HUES48 (cell line): ENCODE data around the gene SPACA4.

Source experiments
- H3K27ac ChIP-seq: one replicate; pipeline ENCODE4 v1.7.0; 2013; ENCODE audit warnings: low read depth, low read length, inconsistent platforms
- H3K27me3 ChIP-seq: 2 replicates; pipeline ENCODE4 v1.6.1; 2013; ENCODE audit warnings: mild to moderate bottlenecking, low read length; ENCODE audit not compliant: control insufficient read depth, insufficient read depth
- H3K36me3 ChIP-seq: 2 replicates; pipeline ENCODE4 v1.6.1; 2013; ENCODE audit warnings: low read length; ENCODE audit not compliant: control insufficient read depth, insufficient read depth
- H3K4me1 ChIP-seq: 2 replicates; pipeline ENCODE4 v1.6.1; 2013; ENCODE audit warnings: mild to moderate bottlenecking, low read length; ENCODE audit not compliant: control insufficient read depth, insufficient read depth
- H3K4me3 ChIP-seq: 2 replicates; pipeline ENCODE4 v1.5.1; 2013; ENCODE audit warnings: mild to moderate bottlenecking, low read depth, low read length
- H3K9ac ChIP-seq: 2 replicates; pipeline ENCODE4 v1.6.1; 2013; ENCODE audit warnings: mild to moderate bottlenecking, low read depth, low read length, moderate library complexity
- H3K9me3 ChIP-seq: 2 replicates; pipeline ENCODE4 v1.6.1; 2013; ENCODE audit warnings: low read length; ENCODE audit not compliant: control insufficient read depth, insufficient read depth

Gene SPACA4

GRCh38 chr19:48598996-48599700, 7.4 kb upstream of the SPACA4 start:
- H3K36me3 ChIP-seq = no peaks in the 10 kb centered on the region
- no peaks in the 10 kb centered on the region for H3K4me1 ChIP-seq
- no peaks in the 10 kb centered on the region for H3K27me3 ChIP-seq
- no peak overlapping the region for H3K27ac ChIP-seq
- H3K9me3 ChIP-seq = no peaks in the 10 kb centered on the region
- H3K4me3 ChIP-seq = no peak overlapping the region
- no peak overlapping the region for H3K9ac ChIP-seq

GRCh38 chr19:48600679-48601417, 5.7 kb upstream of the SPACA4 start:
- Histone ChIP-seq H3K27ac (no peak overlapping the region), H3K27me3 (no peaks in the 10 kb centered on the region), H3K9ac (no peak overlapping the region), H3K4me3 (no peak overlapping the region), H3K9me3 (no peaks in the 10 kb centered on the region), H3K36me3 (no peaks in the 10 kb centered on the region), H3K4me1 (no peaks in the 10 kb centered on the region)

- H3K4me1 ChIP-seq = no peaks in the 10 kb centered on the region
- H3K27ac ChIP-seq = no peak overlapping the region
- H3K36me3 ChIP-seq = 0 out of 2 replicates have a peak, but pooled peaks cover 2% of the 10 kb centered on the region
- H3K9me3 ChIP-seq = no peaks in the 10 kb centered on the region
- no peak overlapping the region for H3K4me3 ChIP-seq
- H3K27me3 ChIP-seq = no peaks in the 10 kb centered on the region
- no peak overlapping the region for H3K9ac ChIP-seq
Observed at GRCh38 chr19:48603001-48603400, 3.5 kb upstream of the SPACA4 start.

- Histone ChIP-seq H3K27ac (no peak overlapping the region), H3K27me3 (no peaks in the 10 kb centered on the region), H3K4me1 (no peaks in the 10 kb centered on the region)
Observed at GRCh38 chr19:48603449-48603848, 3.1 kb upstream of the SPACA4 start.

GRCh38 chr19:48603850-48604249, 2.7 kb upstream of the SPACA4 start:
- Histone ChIP-seq H3K36me3 (0 out of 2 replicates have a peak, but pooled peaks cover 2% of the 10 kb centered on the region), H3K9ac (no peak overlapping the region), H3K27ac (no peak overlapping the region), H3K4me3 (no peak overlapping the region), H3K27me3 (no peaks in the 10 kb centered on the region), H3K9me3 (no peaks in the 10 kb centered on the region), H3K4me1 (no peaks in the 10 kb centered on the region)

More at GRCh38 chr19:48603449-48603848, 3.1 kb upstream of the SPACA4 start:
- Histone ChIP-seq H3K9me3 (no peaks in the 10 kb centered on the region), H3K4me3 (no peak overlapping the region), H3K9ac (no peak overlapping the region), H3K36me3 (0 out of 2 replicates have a peak, but pooled peaks cover 2% of the 10 kb centered on the region)

- Histone ChIP-seq H3K9ac (no peak overlapping the region), H3K27me3 (no peaks in the 10 kb centered on the region), H3K4me1 (no peaks in the 10 kb centered on the region), H3K9me3 (no peaks in the 10 kb centered on the region), H3K4me3 (no peak overlapping the region), H3K36me3 (0 out of 2 replicates have a peak, but pooled peaks cover 2% of the 10 kb centered on the region), H3K27ac (no peak overlapping the region)
Observed at GRCh38 chr19:48607359-48607755, 815 bp downstream of the SPACA4 start.

GRCh38 chr19:48608798-48609263, 2.3 kb downstream of the SPACA4 start:
- Histone ChIP-seq H3K27ac (no peak overlapping the region), H3K36me3 (0 out of 2 replicates have a peak, but pooled peaks cover 2% of the 10 kb centered on the region), H3K4me1 (peaks cover 2% of the 10 kb centered on the region), H3K9ac (no peak overlapping the region), H3K9me3 (no peaks in the 10 kb centered on the region), H3K27me3 (no peaks in the 10 kb centered on the region), H3K4me3 (no peak overlapping the region)

- Histone ChIP-seq H3K36me3 (0 out of 2 replicates have a peak, but pooled peaks cover 2% of the 10 kb centered on the region), H3K27me3 (no peaks in the 10 kb centered on the region), H3K9ac (no peak overlapping the region), H3K4me3 (no peak overlapping the region), H3K4me1 (peaks cover 9% of the 10 kb centered on the region), H3K27ac (no peak overlapping the region), H3K9me3 (no peaks in the 10 kb centered on the region)
Observed at GRCh38 chr19:48609571-48610108, 3.1 kb downstream of the SPACA4 start.

- Histone ChIP-seq H3K4me3 (no peak overlapping the region), H3K27ac (no peak overlapping the region), H3K36me3 (peaks cover 22% of the 10 kb centered on the region), H3K27me3 (no peaks in the 10 kb centered on the region), H3K9me3 (no peaks in the 10 kb centered on the region), H3K9ac (no peak overlapping the region), H3K4me1 (peaks cover 29% of the 10 kb centered on the region)
Observed at GRCh38 chr19:48611872-48612271, 5.3 kb downstream of the SPACA4 start.

- Histone ChIP-seq H3K36me3 (peaks cover 33% of the 10 kb centered on the region), H3K9me3 (no peaks in the 10 kb centered on the region), H3K27me3 (no peaks in the 10 kb centered on the region), H3K27ac (no peak overlapping the region), H3K4me1 (peaks cover 37% of the 10 kb centered on the region), H3K9ac (no peak overlapping the region), H3K4me3 (no peak overlapping the region)
Observed at GRCh38 chr19:48613024-48613851, 6.7 kb downstream of the SPACA4 start.
